Thoracic aorta endothelial cell (primary cell): ENCODE data around the gene CYP4X1. TPM values are rescaled to one million over a fixed set of nuclear protein-coding genes. Genes with fewer than 3 reads are reported as not detected.

Source experiments
- small RNA-seq: library from RNA; depleted of rRNA; stranded (forward); fragments of <200 nt; gene quantifications from one replicate; pipeline ENCODE3, GENCODE V24; 2012
- total RNA-seq: library from RNA; depleted of rRNA; stranded (reverse); fragments of >200 nt; gene quantifications from 2 replicates; pipeline ENCODE4 v1.2.3, GENCODE V29; 2012

CYP4X1 gene, protein sequence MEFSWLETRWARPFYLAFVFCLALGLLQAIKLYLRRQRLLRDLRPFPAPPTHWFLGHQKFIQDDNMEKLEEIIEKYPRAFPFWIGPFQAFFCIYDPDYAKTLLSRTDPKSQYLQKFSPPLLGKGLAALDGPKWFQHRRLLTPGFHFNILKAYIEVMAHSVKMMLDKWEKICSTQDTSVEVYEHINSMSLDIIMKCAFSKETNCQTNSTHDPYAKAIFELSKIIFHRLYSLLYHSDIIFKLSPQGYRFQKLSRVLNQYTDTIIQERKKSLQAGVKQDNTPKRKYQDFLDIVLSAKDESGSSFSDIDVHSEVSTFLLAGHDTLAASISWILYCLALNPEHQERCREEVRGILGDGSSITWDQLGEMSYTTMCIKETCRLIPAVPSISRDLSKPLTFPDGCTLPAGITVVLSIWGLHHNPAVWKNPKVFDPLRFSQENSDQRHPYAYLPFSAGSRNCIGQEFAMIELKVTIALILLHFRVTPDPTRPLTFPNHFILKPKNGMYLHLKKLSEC
- 2.9 and 4.3 TPM in 2 replicates for total RNA-seq

DNA sequence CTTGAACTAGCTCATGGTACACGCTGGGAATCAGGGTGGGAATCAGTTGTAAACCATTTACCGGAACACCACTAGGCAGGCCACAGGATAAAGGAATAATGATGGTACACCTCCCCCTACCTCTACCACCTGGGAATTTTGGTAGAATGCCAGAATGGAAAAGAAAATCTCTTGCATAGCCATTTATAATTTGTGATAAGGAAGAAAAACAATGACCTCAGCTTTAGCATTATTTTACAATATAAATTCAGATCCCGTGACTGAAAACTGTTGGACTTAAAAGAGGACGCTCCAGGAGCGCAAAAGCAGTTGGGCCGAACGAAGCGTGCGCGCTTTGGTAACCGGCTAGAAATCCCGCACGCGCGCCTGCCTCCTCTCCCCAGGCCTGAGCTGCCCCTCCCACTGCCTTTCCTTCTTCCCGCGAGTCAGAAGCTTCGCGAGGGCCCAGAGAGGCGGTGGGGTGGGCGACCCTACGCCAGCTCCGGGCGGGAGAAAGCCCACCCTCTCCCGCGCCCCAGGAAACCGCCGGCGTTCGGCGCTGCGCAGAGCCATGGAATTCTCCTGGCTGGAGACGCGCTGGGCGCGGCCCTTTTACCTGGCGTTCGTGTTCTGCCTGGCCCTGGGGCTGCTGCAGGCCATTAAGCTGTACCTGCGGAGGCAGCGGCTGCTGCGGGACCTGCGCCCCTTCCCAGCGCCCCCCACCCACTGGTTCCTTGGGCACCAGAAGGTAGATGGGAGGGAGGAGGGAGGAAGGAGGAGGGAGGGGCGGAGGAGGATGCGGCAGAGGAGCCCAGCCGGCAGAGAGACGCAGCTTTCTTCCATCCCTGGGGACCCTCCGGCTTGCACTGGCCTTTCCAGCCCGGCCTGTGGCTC, at the start of gene CYP4X1:
Gene CYP4X1, plus strand, starts transcription at position 402 of the 873 bp plus-strand sequence. Its CDS starts 149 bp downstream, at position 551.

DNA sequence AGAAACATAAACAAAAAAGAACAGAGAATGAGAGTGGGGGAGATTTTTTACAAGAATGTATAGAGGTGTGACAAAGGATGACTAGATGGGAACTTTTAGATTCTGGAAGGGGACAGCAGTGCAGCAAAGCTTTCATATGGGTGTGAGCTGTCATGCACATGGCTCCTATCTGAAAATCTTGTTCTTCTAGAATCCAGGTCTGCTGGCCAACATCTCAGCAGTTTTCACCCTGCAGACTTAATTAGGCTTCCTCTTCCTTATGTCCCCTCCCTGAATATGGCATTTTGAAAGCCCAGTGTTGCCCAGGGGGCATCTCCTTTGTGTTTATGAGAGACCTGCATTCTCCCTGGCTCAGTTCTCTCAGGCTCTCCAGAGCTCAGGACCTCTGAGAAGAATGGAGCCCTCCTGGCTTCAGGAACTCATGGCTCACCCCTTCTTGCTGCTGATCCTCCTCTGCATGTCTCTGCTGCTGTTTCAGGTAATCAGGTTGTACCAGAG, 43.7 kb downstream of the CYP4X1 start, which contains the start of gene CYP4Z1:
Gene CYP4Z1, plus strand, starts transcription at position 135 of the 498 bp plus-strand sequence. Its CDS starts 260 bp downstream, at position 395.

Small RNAs within 50 kb of the gene (small RNA-seq; reads per million reads assigned to genes)
- gene CYP4A27P (not detected), gene CYP4A43P (not detected), gene CYP4A44P (not detected)

Other genes with a start within 250 kb of the CYP4X1 start
- gene CYP4B1, start 224.6 kb upstream of the CYP4X1 start, total RNA-seq = not detected in 2 replicates
- gene CYP4A11, start 82.2 kb upstream of the CYP4X1 start, total RNA-seq = not detected in 2 replicates
- gene CYP4Z1, start 43.6 kb downstream of the CYP4X1 start, total RNA-seq = not detected in 2 replicates
- gene CYP4A22, start 113.8 kb downstream of the CYP4X1 start, total RNA-seq = 0.07 TPM in 1 of 2 replicates, not detected in the other
- not detected in 2 replicates for gene PDZK1IP1, start 166.4 kb downstream of the CYP4X1 start, total RNA-seq
- 35.5 and 36.8 TPM in 2 replicates for gene TAL1, start 208.6 kb downstream of the CYP4X1 start, total RNA-seq